Calu3 (cell line): ENCODE data around the gene ZNF282. TPM values are rescaled to one million over a fixed set of nuclear protein-coding genes. Genes with fewer than 3 reads are reported as not detected.

Experiments
- BruUV-seq: library from RNA; stranded (reverse); fragments of 400-500 nt; replicated peaks from 2 replicates; lab custom pipeline; 2021; lab: Mats Ljungman, UMichigan
- CTCF ChIA-PET: fragments of 300-600 bp; sonication (Branson Sonifier 250); formaldehyde crosslinking; loops from one replicate; lab custom pipeline; 2022; ENCODE audit warnings: antibody characterized with exemption; lab: Charles Lee
- DNase-seq: peaks from one replicate; pipeline ENCODE4 v3.0.0; 2022
- H3K27ac Mint-ChIP-seq: one replicate; pipeline ENCODE4 v1.8.0; 2022; ENCODE audit warnings: mixed read lengths; ENCODE audit not compliant: unreplicated experiment
- H3K27me3 Mint-ChIP-seq: one replicate; pipeline ENCODE4 v1.8.0; 2022; ENCODE audit warnings: mixed read lengths; ENCODE audit not compliant: unreplicated experiment
- H3K36me3 Mint-ChIP-seq: one replicate; pipeline ENCODE4 v1.8.0; 2022; ENCODE audit warnings: mild to moderate bottlenecking, moderate library complexity, mixed read lengths; ENCODE audit not compliant: insufficient read depth, unreplicated experiment
- H3K4me1 Mint-ChIP-seq: one replicate; pipeline ENCODE4 v1.8.0; 2022; ENCODE audit warnings: mild to moderate bottlenecking, low read depth, mixed read lengths; ENCODE audit not compliant: unreplicated experiment
- H3K4me3 Mint-ChIP-seq: one replicate; pipeline ENCODE4 v1.8.0; 2022; ENCODE audit warnings: mild to moderate bottlenecking, low read depth, moderate library complexity, mixed read lengths; ENCODE audit not compliant: unreplicated experiment
- H3K9me3 Mint-ChIP-seq: one replicate; pipeline ENCODE4 v1.8.0; 2022; ENCODE audit warnings: low read depth, mixed read lengths; ENCODE audit not compliant: unreplicated experiment
- CTCF ChIP-seq: fragments of 200-600 bp; IDR thresholded peaks from one replicate; pipeline ENCODE4 v1.8.0; 2022; ENCODE audit warnings: antibody characterized with exemption; ENCODE audit not compliant: unreplicated experiment
- intact Hi-C: fragments of 100-400 bp; cut with micrococcal nuclease; formaldehyde crosslinking; loops from one replicate; pipeline ENCODE4 v1.10.0; 2022; ENCODE audit not compliant: unreplicated experiment
- total RNA-seq: library from RNA; stranded (reverse); gene quantifications from 2 replicates; pipeline ENCODE4 v1.2.3, GENCODE V29; 2022

ZNF282 gene
- total RNA-seq, 1 experiment from 2014 or later = 45.2 TPM

DNA sequence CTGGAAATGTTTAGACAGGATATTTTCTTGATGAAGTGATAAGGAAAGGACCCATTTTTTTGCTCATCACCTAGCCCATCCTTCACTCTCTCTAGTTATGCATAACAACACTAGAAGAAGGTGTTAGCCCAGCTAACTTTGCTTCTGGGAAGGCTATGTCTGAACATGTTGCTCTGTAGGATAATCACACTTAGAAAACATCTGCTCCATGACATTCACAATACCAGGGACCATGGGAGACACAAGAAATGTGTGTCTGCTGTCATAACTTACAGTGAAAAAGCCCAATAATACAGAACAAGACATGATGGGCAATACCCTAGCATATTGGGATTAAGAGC is 13.9 kb upstream of the ZNF282 start:
- H3K9me3 Mint-ChIP-seq = no peaks in the 10 kb centered on the region
- H3K4me3 Mint-ChIP-seq = no peak overlapping the region
- no peak for TF ChIP-seq CTCF
- no peaks in the 10 kb centered on the region for H3K4me1 Mint-ChIP-seq
- intact Hi-C loops = no loop called here
- no peak overlapping the region for H3K27ac Mint-ChIP-seq
- DNase-seq = no peak
- H3K27me3 Mint-ChIP-seq = no peaks in the 10 kb centered on the region
- CTCF ChIA-PET = no interaction called here
- H3K36me3 Mint-ChIP-seq = peaks cover 25% of the 10 kb centered on the region
- BruUV-seq = no TSS peak

DNA sequence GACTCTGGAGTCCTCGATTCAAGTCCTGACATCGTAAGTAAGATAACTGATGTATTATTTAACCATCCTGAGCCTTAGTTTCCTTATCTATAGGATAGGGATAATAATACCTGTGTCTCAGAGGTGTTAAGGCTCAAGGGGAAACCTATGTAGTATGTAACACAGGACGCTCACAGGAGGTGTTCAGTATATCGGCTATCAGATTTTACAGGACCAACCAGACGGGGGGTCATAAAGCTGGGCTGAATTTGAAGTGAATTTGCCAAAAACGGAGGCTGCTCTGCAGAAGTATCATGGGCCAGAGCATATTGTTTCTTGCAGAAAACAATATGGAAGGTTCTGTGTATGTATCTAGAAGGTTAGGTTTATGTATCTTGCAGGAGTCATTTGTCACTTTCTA is 11.1 kb upstream of the ZNF282 start:
- no peak for TF ChIP-seq CTCF
- H3K27me3 Mint-ChIP-seq = no peaks in the 10 kb centered on the region
- no peak overlapping the region for H3K27ac Mint-ChIP-seq
- no peaks in the 10 kb centered on the region for H3K4me1 Mint-ChIP-seq
- CTCF ChIA-PET = no interaction called here
- DNase-seq = no peak
- H3K36me3 Mint-ChIP-seq = peaks cover 12% of the 10 kb centered on the region
- intact Hi-C loops = no loop called here
- BruUV-seq = no TSS peak
- no peaks in the 10 kb centered on the region for H3K9me3 Mint-ChIP-seq
- no peak overlapping the region for H3K4me3 Mint-ChIP-seq

DNA sequence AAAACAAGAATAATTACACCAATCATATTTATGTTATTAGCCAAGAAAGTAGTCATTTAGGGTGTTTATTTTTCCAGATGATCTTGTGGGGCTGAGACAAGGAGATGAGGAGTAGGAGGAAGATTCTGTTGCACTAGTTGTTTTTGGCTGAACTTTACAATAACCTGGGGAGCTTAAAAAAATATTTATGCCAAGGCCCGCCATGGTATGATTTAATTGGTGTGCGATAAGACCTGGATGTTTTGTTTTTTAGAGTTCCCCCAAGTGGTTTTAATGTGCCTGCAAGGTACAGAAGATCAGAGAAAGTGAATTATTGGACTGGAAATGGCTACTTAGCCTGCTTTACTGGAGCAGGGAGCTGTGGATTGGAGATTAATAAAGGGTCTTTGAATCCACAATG is 7.1 kb upstream of the ZNF282 start:
- H3K4me3 Mint-ChIP-seq = no peak overlapping the region
- no TSS peak for BruUV-seq
- peaks cover 10% of the 10 kb centered on the region for H3K36me3 Mint-ChIP-seq
- CTCF ChIA-PET = no interaction called here
- H3K27ac Mint-ChIP-seq = no peak overlapping the region
- H3K4me1 Mint-ChIP-seq = no peaks in the 10 kb centered on the region
- no peak for DNase-seq
- H3K9me3 Mint-ChIP-seq = no peaks in the 10 kb centered on the region
- no peak for TF ChIP-seq CTCF
- no peaks in the 10 kb centered on the region for H3K27me3 Mint-ChIP-seq
- intact Hi-C loops = no loop called here

GRCh38 chr7:149188637-149189259 is 6.6 kb upstream of the ZNF282 start:
- intact Hi-C loops = no loop called here
- Mint-ChIP-seq H3K9me3 (no peaks in the 10 kb centered on the region), H3K4me3 (no peak overlapping the region), H3K27ac (no peak overlapping the region), H3K4me1 (no peaks in the 10 kb centered on the region), H3K36me3 (peaks cover 6% of the 10 kb centered on the region), H3K27me3 (no peaks in the 10 kb centered on the region)
- DNase-seq = no peak
- no peak for TF ChIP-seq CTCF
- BruUV-seq = no TSS peak
- CTCF ChIA-PET = no interaction called here
